NCI-H1436 treated with DMSO at 0.1 percent for 48 hours (cell line): Measurements from ENCODE around the gene RNU1-2.
"Not testable (repeated sequence)": the region's sequence is repeated elsewhere in the genome, so short reads cannot be mapped to it uniquely, and the experiment has no call there.

Experiments used
- DNase-seq: peaks from one replicate; lab custom pipeline; 2025; lab: John Stamatoyannopoulos, UW

Gene RNU1-2

GRCh38 chr1:16927256-16927655 lies 31.5 kb downstream of the RNU1-2 start:
- no peak for DNase-seq

- DNase-seq = no peak
These were observed 32.1 kb downstream of the RNU1-2 start for GRCh38 chr1:16927711-16928485.

GRCh38 chr1:16929146-16930041 lies 33.6 kb downstream of the RNU1-2 start:
- DNase-seq = not testable (repeated sequence)

- DNase-seq = not testable (repeated sequence)
These were observed 35.6 kb downstream of the RNU1-2 start for GRCh38 chr1:16931206-16931934.

- not testable (repeated sequence) for DNase-seq
These were observed 38.2 kb downstream of the RNU1-2 start for GRCh38 chr1:16933945-16934344.

- DNase-seq = not testable (repeated sequence)
These were observed 40.8 kb downstream of the RNU1-2 start for GRCh38 chr1:16936580-16936979.

GRCh38 chr1:16938351-16939321 lies 42.9 kb downstream of the RNU1-2 start:
- DNase-seq = no peak

- not testable (repeated sequence) for DNase-seq
These were observed 43.8 kb downstream of the RNU1-2 start for GRCh38 chr1:16939386-16940180.

- no peak for DNase-seq
These were observed 48.3 kb downstream of the RNU1-2 start for GRCh38 chr1:16944038-16944437.

GRCh38 chr1:16945512-16945911 lies 49.7 kb downstream of the RNU1-2 start:
- DNase-seq = not testable (repeated sequence)
